SH-SY5Y (cell line): Measurements from ENCODE around the gene HSP90AA1.

ENCODE experiments used
- GATA2 ChIP-seq: IDR thresholded peaks from 2 replicates; pipeline ENCODE4 v1.6.1; 2011; ENCODE audit warnings: mild to moderate bottlenecking, low read depth, low read length
- GATA3 ChIP-seq: IDR thresholded peaks from 2 replicates; pipeline ENCODE4 v1.6.1; 2011; ENCODE audit warnings: low read depth, mild to moderate bottlenecking, low read length, moderate library complexity

Gene HSP90AA1

GRCh38 chr14:102056694-102057442, 30.0 kb downstream of the HSP90AA1 start:
- TF ChIP-seq GATA2 = no peak
- no peak for TF ChIP-seq GATA3

- TF ChIP-seq GATA3 = no peak
- TF ChIP-seq GATA2 = no peak
These were observed 31.5 kb downstream of the HSP90AA1 start for GRCh38 chr14:102055181-102055901.

GRCh38 chr14:102052522-102052921, 34.3 kb downstream of the HSP90AA1 start:
- no peak for TF ChIP-seq GATA3
- no peak for TF ChIP-seq GATA2

GRCh38 chr14:102050625-102051024, 36.2 kb downstream of the HSP90AA1 start:
- TF ChIP-seq GATA2 (no peak), GATA3 (no peak)

GRCh38 chr14:102050026-102050405, 36.8 kb downstream of the HSP90AA1 start:
- TF ChIP-seq GATA3 (no peak), GATA2 (no peak)

GRCh38 chr14:102049258-102050025, 37.4 kb downstream of the HSP90AA1 start:
- TF ChIP-seq GATA3 (no peak), GATA2 (no peak)

- TF ChIP-seq GATA3 = no peak
- no peak for TF ChIP-seq GATA2
These were observed 38.9 kb downstream of the HSP90AA1 start for GRCh38 chr14:102047808-102048540.

GRCh38 chr14:102046337-102047278, 40.2 kb downstream of the HSP90AA1 start:
- TF ChIP-seq GATA3 (no peak), GATA2 (no peak)

- TF ChIP-seq GATA3 (no peak), GATA2 (no peak)
These were observed 42.3 kb downstream of the HSP90AA1 start for GRCh38 chr14:102044566-102044965.

- no peak for TF ChIP-seq GATA2
- no peak for TF ChIP-seq GATA3
These were observed 43.4 kb downstream of the HSP90AA1 start for GRCh38 chr14:102043251-102044025.

- TF ChIP-seq GATA2 (no peak), GATA3 (no peak)
These were observed 44.1 kb downstream of the HSP90AA1 start for GRCh38 chr14:102042699-102043098.

- TF ChIP-seq GATA3 (no peak), GATA2 (no peak)
These were observed 46.7 kb downstream of the HSP90AA1 start for GRCh38 chr14:102040153-102040552.
